ENCODE results near the gene CKB.

Gene CKB

DNA sequence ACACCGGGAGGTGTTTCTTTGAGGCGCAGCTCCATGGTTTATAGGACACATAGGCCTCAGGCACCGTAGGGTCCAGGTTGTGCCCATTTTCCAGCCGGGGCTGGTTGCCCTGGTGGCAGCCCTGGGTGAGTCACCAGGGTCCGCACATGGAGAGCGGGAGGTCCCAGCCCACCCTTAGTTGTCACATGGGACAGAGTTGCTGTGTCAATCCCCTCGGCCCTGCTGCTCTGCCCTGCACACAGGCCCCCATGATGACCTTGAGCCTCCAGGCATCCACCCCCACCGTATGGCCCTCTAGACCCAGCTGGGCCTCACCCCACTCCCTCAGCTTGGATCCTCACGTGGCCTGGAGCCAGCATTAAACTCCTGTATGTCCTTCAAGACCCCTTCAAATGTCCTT is 14.1 kb upstream of the CKB start:
- H3K9me3 ChIP-seq (ENCODE audit: low read depth, low read length) = no peaks in the 10 kb centered on the region
- DNase-seq (ENCODE audit: low read depth, low spot score) = no peak
- H3K9ac ChIP-seq (ENCODE audit: insufficient read length) = no peak overlapping the region
- H3K4me3 ChIP-seq = no peak overlapping the region
- no peak overlapping the region for H3K27ac ChIP-seq
- TF ChIP-seq FOXP2 (optimal IDR thresholded peaks at IDR 0.05; ENCODE audit: control extremely low read depth, extremely low read length, insufficient read depth) = no peak
- no peaks in the 10 kb centered on the region; the same call in 1 of the 2 replicates for H3K36me3 ChIP-seq (ENCODE audit: insufficient read depth, low read length)

DNA sequence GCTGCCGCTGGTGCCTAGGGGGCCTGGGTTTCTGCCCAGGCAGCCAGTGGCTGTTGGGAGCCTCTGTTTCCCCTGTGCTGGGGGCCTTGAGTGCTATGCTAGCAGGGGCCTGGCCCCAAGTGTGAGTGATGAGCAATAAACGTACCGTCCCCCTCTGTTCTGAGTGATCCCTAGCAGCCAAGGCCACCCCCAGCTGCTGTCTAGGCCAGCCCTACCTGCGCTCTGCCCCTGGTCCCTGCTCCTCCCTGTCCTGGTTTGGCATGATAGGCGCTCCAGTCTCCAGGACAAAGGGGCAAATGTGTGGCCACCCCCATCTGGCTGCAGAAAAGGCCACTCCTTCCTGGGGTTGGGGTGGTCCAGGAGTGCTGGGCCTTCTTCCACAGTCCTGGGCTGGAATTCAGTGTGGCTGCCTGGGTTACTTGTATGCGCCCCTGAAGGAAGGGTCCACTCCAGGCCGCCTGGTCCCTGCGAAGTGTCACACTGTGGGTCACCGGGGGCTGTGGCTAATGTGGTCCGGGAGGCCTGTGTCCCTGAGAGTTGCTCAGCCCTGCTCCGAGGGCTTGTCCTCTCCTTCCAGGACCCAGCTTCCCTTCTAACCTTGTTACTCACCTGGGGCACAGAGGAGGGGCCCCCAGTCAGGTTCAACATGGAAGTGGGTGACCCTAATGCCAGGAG is 13.4 kb upstream of the CKB start:
- Histone ChIP-seq H3K36me3 (ENCODE audit: insufficient read depth, low read length) (no peaks in the 10 kb centered on the region; the same call in 1 of the 2 replicates), H3K4me3 (no peak overlapping the region), H3K27ac (no peak overlapping the region), H3K9ac (ENCODE audit: insufficient read length) (no peak overlapping the region), H3K9me3 (ENCODE audit: low read depth, low read length) (no peaks in the 10 kb centered on the region)
- no peak for TF ChIP-seq FOXP2 (optimal IDR thresholded peaks at IDR 0.05; ENCODE audit: control extremely low read depth, extremely low read length, insufficient read depth)
- no peak for TF ChIP-seq POLR2AphosphoS5 (IDR thresholded peaks at IDR 0.05; ENCODE audit: borderline replicate concordance, low read depth, low read length)
- TF ChIP-seq EZH2 (IDR thresholded peaks at IDR 0.05) = no peak
- no peak for DNase-seq (ENCODE audit: low read depth, low spot score)

DNA sequence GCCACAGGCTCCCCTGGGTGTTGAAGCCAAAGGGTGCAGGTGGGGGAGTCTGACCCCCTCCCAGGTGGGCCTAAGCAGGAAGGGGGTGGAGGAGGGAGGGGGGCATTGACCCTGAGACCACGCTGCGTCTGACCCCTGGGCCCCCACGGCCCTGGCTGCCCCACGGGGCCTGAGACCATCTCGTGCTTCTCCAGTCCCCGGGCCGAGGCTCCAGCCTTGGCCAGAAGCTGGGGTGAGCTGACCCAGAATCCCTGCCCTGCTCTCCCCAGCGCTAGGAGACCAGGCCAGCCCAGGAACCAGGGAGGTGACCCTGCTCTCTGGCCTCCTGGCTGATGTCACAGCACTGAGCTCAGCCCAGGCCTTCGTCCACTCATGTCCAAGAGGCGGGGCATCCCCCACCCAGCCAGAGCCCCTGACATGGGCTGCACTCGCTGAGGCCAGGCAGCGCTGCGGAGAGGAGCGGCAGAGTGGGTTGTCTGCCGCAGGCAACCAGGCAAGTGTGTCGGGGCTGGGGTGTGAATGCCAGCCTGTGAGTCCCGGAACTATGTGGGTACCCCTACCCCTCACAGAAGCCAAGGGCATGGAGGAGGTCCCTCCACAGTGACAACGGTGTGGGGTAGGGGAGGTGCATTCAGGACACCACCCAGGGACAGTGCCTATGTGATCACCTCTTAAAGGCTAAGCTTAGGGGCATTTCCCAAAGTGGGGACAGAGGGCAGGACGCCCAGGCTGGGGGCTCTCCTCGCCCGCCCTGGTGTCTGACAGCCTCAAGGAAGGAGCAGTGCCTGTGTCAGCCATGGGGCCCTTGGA is 12.7 kb upstream of the CKB start:
- Histone ChIP-seq H3K36me3 (ENCODE audit: insufficient read depth, low read length) (peaks cover 6% of the 10 kb centered on the region; the same call in 1 of the 2 replicates), H3K9ac (ENCODE audit: insufficient read length) (no peak overlapping the region), H3K27ac (no peak overlapping the region), H3K4me3 (no peak overlapping the region), H3K9me3 (ENCODE audit: low read depth, low read length) (no peaks in the 10 kb centered on the region)
- no peak for DNase-seq (ENCODE audit: low read depth, low spot score)
- no peak for TF ChIP-seq FOXP2 (optimal IDR thresholded peaks at IDR 0.05; ENCODE audit: control extremely low read depth, extremely low read length, insufficient read depth)
- no peak for TF ChIP-seq POLR2AphosphoS5 (IDR thresholded peaks at IDR 0.05; ENCODE audit: borderline replicate concordance, low read depth, low read length)
- no peak for TF ChIP-seq EZH2 (IDR thresholded peaks at IDR 0.05)

DNA sequence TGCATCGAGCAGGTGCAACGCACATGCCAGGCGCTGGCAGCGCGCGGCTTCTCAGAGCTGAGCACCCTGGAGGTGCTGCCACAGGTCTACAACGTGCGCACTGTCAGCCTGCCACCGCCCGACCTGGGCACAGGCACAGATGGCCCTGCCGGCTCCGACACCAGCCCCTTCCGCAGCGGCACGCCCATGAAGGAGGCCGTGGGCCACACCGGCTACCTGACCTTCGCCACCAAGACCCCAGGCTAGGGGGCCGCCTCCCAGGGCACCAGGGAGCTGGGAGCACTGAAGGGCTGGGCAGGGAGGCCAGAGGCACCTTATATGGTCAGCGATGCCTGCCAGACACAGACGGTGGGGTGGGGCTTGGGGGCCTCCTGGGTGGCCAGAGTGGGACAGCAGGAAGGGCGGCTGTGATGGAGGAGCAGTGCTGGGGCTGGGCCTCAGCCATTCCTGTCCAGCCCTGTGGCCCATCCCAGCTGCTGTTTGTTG is 12.0 kb upstream of the CKB start:
- Histone ChIP-seq H3K9ac (ENCODE audit: insufficient read length) (no peak overlapping the region), H3K27ac (no peak overlapping the region), H3K36me3 (ENCODE audit: insufficient read depth, low read length) (peaks cover 9% of the 10 kb centered on the region; the same call in 1 of the 2 replicates), H3K9me3 (ENCODE audit: low read depth, low read length) (no peaks in the 10 kb centered on the region), H3K4me3 (no peak overlapping the region)
- DNase-seq (ENCODE audit: low read depth, low spot score) = no peak
- no peak for TF ChIP-seq FOXP2 (optimal IDR thresholded peaks at IDR 0.05; ENCODE audit: control extremely low read depth, extremely low read length, insufficient read depth)
- TF ChIP-seq EZH2 (IDR thresholded peaks at IDR 0.05) = no peak
- no peak for TF ChIP-seq POLR2AphosphoS5 (IDR thresholded peaks at IDR 0.05; ENCODE audit: borderline replicate concordance, low read depth, low read length)

DNA sequence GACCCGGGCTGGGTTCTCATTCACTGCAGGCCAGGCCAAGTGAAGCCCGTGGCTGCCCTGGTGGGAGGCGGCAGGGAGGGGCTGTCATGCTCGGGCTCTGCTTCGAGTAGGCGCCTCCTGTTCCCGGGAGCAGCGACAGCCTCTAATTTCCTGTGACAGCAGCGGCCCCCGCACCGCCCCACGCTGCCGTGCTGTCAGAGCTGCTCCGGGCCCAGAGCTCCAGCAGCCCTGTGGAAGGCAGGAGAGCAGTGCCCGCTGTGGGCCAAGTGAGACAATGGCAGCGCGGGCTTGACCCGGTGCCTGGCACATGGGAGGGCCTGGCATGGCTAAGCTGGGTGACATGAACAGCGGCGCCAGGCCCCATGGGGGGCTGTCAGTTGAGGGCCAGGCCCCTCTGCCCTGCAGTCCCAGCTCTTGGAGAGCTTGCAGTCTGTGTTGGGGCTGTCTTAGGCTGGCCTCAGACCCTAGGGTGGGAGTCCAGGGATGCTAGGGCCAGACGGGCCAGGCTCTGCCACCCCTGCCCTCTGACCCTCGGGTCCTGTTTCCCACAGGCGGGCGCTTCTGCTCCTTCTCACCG is 11.5 kb upstream of the CKB start:
- Histone ChIP-seq H3K9me3 (ENCODE audit: low read depth, low read length) (no peaks in the 10 kb centered on the region), H3K36me3 (ENCODE audit: insufficient read depth, low read length) (peaks cover 9% of the 10 kb centered on the region; the same call in 1 of the 2 replicates), H3K4me3 (no peak overlapping the region), H3K27ac (no peak overlapping the region), H3K9ac (ENCODE audit: insufficient read length) (no peak overlapping the region)
- TF ChIP-seq EZH2 (IDR thresholded peaks at IDR 0.05) = no peak
- no peak for TF ChIP-seq FOXP2 (optimal IDR thresholded peaks at IDR 0.05; ENCODE audit: control extremely low read depth, extremely low read length, insufficient read depth)
- TF ChIP-seq POLR2AphosphoS5 (IDR thresholded peaks at IDR 0.05; ENCODE audit: borderline replicate concordance, low read depth, low read length) = no peak
- no peak for DNase-seq (ENCODE audit: low read depth, low spot score)

DNA sequence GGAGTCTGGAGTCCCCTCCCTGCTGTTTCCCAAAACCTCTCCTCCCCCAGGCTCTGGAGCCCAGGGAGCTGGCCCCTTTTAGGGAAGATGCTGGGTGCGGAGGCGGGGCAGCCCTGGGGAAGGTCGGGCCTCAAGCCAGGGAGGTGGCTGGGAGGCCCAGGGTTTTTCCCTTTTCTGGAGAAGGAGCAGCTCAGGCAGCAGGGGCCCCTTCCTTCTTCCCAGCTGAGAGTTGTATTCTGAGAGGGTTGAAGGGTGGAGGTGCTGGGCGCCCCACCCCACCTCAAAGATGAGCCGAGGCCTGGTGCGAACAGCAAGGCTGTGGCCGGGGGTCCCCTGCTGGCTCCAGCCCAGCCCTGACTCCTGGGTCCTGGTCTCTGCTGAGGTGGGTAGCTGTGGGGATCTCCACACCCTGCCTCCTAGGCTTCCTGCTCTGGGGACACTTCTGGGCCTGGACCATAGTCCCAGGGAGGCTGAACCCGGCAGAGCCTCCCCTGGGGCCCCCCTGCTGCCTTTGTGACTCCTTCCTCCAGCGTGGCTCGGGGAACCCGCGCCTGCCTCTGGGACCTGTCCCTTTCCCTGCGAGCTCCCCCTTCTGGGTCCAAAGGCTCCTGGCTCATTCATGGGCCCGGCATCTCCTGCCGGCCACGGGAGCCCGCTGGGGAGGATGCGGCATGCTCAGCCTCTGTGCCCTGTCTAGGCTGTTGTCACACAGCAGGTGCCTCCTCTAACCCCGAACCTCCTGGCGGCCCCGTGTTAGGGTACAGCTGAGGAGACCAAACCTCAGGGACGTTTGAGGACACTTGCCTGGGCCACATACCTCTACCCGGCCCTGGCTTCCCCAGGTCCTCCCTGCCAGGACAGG is 10.7 kb upstream of the CKB start:
- Histone ChIP-seq H3K9ac (ENCODE audit: insufficient read length) (no peak overlapping the region), H3K36me3 (ENCODE audit: insufficient read depth, low read length) (peaks cover 9% of the 10 kb centered on the region; the same call in 1 of the 2 replicates), H3K9me3 (ENCODE audit: low read depth, low read length) (no peaks in the 10 kb centered on the region), H3K4me3 (no peak overlapping the region), H3K27ac (no peak overlapping the region)
- no peak for DNase-seq (ENCODE audit: low read depth, low spot score)
- TF ChIP-seq POLR2AphosphoS5 (IDR thresholded peaks at IDR 0.05; ENCODE audit: borderline replicate concordance, low read depth, low read length) (no peak), FOXP2 (optimal IDR thresholded peaks at IDR 0.05; ENCODE audit: control extremely low read depth, extremely low read length, insufficient read depth) (no peak), EZH2 (IDR thresholded peaks at IDR 0.05) (no peak)

DNA sequence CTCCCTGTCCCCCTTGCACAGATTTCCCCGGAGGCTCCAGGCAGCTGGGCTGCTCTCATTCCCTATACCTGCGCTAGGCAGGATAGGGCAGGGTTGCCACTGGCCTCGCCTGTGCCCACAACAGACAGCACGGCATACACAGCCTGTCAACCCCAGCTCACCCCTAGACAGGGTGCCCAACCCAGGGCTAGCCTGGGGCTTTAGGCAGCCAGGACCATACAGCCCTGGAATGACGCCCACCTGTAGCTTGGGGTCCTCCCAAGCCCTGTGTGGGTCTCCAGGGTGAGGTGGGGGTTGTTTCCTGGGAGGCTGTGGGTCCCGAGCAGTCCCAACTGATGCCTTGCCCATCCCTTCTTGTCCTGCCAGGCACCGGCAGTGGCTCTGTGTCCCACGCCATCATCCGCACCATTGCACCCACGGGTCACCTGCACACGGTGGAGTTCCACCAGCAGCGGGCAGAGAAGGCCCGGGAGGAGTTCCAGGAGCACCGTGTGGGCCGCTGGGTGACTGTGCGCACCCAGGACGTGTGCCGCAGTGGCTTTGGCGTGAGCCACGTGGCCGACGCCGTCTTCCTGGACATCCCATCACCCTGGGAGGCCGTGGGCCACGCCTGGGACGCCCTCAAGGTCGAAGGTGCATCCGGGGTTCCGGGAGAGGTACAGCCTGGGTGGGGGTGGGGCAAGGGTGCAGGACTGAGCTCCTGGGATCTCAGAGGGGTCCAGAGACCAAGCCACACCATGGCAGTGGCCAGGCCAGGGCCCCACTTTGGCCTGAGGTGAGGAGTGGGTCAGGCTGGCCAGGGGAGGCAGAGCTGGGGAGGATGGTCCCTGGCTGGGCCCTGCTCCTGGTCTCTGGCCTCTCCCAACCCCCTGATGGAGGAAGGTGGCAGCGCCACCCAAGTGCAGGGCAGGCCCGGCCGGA is 9.8 kb upstream of the CKB start:
- Histone ChIP-seq H3K36me3 (ENCODE audit: insufficient read depth, low read length) (peaks cover 9% of the 10 kb centered on the region; the same call in 1 of the 2 replicates), H3K9me3 (ENCODE audit: low read depth, low read length) (no peaks in the 10 kb centered on the region), H3K4me3 (no peak overlapping the region), H3K9ac (ENCODE audit: insufficient read length) (no peak overlapping the region), H3K27ac (no peak overlapping the region)
- TF ChIP-seq POLR2AphosphoS5 (IDR thresholded peaks at IDR 0.05; ENCODE audit: borderline replicate concordance, low read depth, low read length) (no peak), FOXP2 (optimal IDR thresholded peaks at IDR 0.05; ENCODE audit: control extremely low read depth, extremely low read length, insufficient read depth) (no peak)
- no peak for DNase-seq (ENCODE audit: low read depth, low spot score)

Data from SK-N-MC (cell line).